Body of pancreas (tissue), 4 donors: ENCODE measurements around the gene RNU5B-1. TPM values are rescaled to one million over a fixed set of nuclear protein-coding genes. Genes with fewer than 3 reads are reported as not detected.

Source experiments
- ATAC-seq: fragments of 150-250 bp; one replicate; pipeline ENCODE4 v1.9.1; 2016
- DNase-seq, 4 donors: peaks; one replicate each; pipeline ENCODE4 v3.0.0-alpha.2; 2019
- H3K27ac ChIP-seq, 4 donors: fragments of 200-600 bp; sonication (generic); 1 replicate in 3 of 4; 2 replicates in 1 of 4; pipeline versions ENCODE4 v1.5.1 to v1.6.1; 2016 to 2019; ENCODE audit warnings: mild to moderate bottlenecking in 1 of 4, mixed read lengths in 1 of 4, moderate library complexity in 1 of 4
- H3K27me3 ChIP-seq, 2 donors: fragments of 200-600 bp; sonication (generic); one replicate each; pipeline ENCODE4 v1.6.0; 2016; ENCODE audit warnings: mild to moderate bottlenecking in 1 of 2
- H3K36me3 ChIP-seq, 2 donors: fragments of 200-600 bp; sonication (generic); replicated peaks in 1 of 2; 2 replicates each; pipeline ENCODE4 v1.5.1; 2016; ENCODE audit warnings: low read depth in 2 of 2; ENCODE audit not compliant: insufficient read depth in 1 of 2
- H3K4me1 ChIP-seq: fragments of 200-600 bp; sonication (generic); one replicate; pipeline ENCODE4 v1.6.0; 2016
- H3K4me3 ChIP-seq, 2 donors: fragments of 200-600 bp; sonication (generic); 1 replicate in 1 of 2; 2 replicates in 1 of 2; pipeline ENCODE4 v1.5.1; 2016 to 2019
- H3K9me3 ChIP-seq, 3 donors: fragments of 200-600 bp; sonication (generic); 1 replicate in 2 of 3; 2 replicates in 1 of 3; pipeline ENCODE4 v1.5.1; 2016
- POLR2A ChIP-seq, 3 donors: fragments of 450-650 bp; IDR thresholded peaks; one replicate each; pipeline ENCODE4 v1.6.1; 2016; ENCODE audit warnings: antibody characterized with exemption in 3 of 3, mild to moderate bottlenecking in 2 of 3
- WGBS, 2 donors: methylation state at CpG; one replicate each; pipeline ENCODE4 v1.1.5; 2017; 5-methylcytosine and 5-hydroxymethylcytosine counted together
- intact Hi-C: fragments of 100-400 bp; cut with DNase I; formaldehyde crosslinking; loops from one replicate; pipeline ENCODE4 v1.15.1; 2023
- total RNA-seq, 2 donors: library from RNA; depleted of rRNA; stranded (reverse); fragments of >200 nt; gene quantifications; one replicate each; pipeline ENCODE4 v1.1.0, GENCODE V29; 2016
- TF ChIP-seq, protein P1 (sequence below), 7 experiments: fragments of 450-650 bp in 4 of 7; fragments of 200-600 bp in 3 of 7; sonication (generic) in 3 of 7; IDR thresholded peaks; one replicate each; pipeline ENCODE4 v1.5.1; 2016 to 2019; ENCODE audit warnings: antibody characterized with exemption in 7 of 7

Gene RNU5B-1
- total RNA-seq, 2 donors from 2014 or later: not detected

DNA sequence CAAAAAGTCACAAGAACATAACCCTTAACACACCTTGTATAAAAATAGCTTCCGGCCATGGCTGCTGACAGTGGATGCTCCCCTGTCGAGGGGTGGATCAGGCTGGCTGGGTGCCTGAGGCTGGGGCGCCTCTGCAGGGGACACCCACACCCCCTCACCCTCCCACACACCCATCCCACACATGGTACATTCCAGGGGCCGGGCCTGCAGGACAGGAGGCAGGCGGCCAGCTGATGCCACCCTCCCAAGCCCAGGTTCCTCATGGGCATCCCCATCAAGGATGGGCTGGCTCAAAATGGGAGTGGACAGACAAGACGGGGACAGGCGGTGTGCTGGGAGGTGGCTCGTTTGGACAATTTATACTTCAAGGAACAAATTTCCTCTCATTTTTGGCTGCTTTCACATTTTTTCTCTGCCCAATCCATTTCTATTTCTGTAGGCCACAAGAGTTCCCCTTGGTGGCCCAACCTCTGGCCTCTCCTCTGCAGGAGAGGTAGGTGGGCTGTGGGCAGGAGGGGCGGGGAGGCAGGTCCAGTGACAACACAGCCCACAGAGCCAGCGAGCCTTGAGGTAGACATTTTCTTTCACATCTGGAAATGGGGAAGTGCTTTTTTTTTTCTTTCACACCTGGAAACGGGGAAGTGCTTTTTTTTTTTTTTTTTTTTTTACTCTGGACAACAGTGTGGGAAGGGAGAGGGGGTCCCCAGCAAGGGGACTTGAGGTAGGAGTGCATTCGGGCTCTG is 23.3 kb downstream of the RNU5B-1 start:
- WGBS, 2 donors: 71 to 78% methylated on average over 11 to 12 of the region's 12 CpGs
- Histone ChIP-seq H3K4me3 (no peak overlapping the region), H3K27ac (no peak overlapping the region), H3K4me1 (peaks cover 4% of the 10 kb centered on the region), H3K36me3 (no peaks in the 10 kb centered on the region), H3K27me3 (no peaks in the 10 kb centered on the region), H3K9me3 (no peaks in the 10 kb centered on the region)
- ATAC-seq (no peak), DNase-seq (no peak)
- TF ChIP-seq, protein P1, sequence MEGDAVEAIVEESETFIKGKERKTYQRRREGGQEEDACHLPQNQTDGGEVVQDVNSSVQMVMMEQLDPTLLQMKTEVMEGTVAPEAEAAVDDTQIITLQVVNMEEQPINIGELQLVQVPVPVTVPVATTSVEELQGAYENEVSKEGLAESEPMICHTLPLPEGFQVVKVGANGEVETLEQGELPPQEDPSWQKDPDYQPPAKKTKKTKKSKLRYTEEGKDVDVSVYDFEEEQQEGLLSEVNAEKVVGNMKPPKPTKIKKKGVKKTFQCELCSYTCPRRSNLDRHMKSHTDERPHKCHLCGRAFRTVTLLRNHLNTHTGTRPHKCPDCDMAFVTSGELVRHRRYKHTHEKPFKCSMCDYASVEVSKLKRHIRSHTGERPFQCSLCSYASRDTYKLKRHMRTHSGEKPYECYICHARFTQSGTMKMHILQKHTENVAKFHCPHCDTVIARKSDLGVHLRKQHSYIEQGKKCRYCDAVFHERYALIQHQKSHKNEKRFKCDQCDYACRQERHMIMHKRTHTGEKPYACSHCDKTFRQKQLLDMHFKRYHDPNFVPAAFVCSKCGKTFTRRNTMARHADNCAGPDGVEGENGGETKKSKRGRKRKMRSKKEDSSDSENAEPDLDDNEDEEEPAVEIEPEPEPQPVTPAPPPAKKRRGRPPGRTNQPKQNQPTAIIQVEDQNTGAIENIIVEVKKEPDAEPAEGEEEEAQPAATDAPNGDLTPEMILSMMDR (IDR thresholded peaks at IDR 0.05): no peak
- no peak for TF ChIP-seq POLR2A (IDR thresholded peaks at IDR 0.05)
- intact Hi-C loops: no loop called here

GRCh38 chr15:65328506-65329287 is 24.2 kb downstream of the RNU5B-1 start:
- ATAC-seq (no peak), DNase-seq (no peak)
- no peaks in the 10 kb centered on the region for H3K27me3 ChIP-seq
- no peaks in the 10 kb centered on the region for H3K9me3 ChIP-seq
- H3K4me3 ChIP-seq: no peak overlapping the region
- H3K4me1 ChIP-seq: peaks cover 4% of the 10 kb centered on the region
- WGBS, 2 donors: 74 to 86% methylated on average over 3 to 21 of the region's 21 CpGs
- intact Hi-C loops: no loop called here
- H3K27ac ChIP-seq: no peak overlapping the region
- H3K36me3 ChIP-seq: no peaks in the 10 kb centered on the region
- TF ChIP-seq POLR2A (IDR thresholded peaks at IDR 0.05): no peak
- TF ChIP-seq, protein P1 (IDR thresholded peaks at IDR 0.05): no peak

DNA sequence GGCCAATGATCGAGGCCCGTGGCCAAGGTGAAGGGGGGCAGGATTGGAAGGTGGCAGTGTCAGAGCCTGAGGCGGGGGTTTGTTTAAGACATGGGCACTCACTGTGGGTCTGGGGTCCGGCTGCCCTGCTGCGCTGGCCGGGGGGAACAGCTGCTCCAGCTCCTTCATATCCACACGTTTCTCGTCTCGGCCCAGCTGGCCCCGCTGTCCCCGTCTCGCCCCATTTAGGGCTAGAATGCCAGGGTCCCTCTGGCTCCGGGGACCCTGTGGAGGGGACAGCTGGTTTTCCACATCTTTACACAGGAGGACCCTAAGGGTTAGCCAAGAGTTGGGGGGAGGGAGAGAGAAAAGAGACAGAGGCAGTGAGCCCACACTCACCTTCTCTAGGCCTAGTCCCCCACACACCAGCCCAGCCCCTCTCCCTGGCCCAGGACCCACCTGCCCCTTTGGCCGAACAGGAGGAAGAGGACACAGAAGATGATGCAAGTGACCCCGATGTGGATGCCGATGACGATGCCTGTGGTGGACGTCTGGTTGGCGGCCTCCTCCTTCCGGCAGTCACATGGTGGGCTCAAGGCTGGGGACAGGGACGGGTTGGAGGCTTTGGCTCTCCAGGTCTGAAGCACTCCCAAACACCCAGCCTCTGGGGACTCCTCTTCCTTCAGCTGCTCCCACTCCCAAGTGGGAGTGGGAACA is 25.0 kb downstream of the RNU5B-1 start:
- intact Hi-C loops: no loop called here

GRCh38 chr15:65329984-65330735 is 25.7 kb downstream of the RNU5B-1 start:
- Histone ChIP-seq H3K4me1 (peaks cover 4% of the 10 kb centered on the region), H3K9me3 (no peaks in the 10 kb centered on the region), H3K4me3 (no peak overlapping the region), H3K27ac (no peak overlapping the region), H3K27me3 (no peaks in the 10 kb centered on the region), H3K36me3 (no peaks in the 10 kb centered on the region)
- WGBS, 2 donors: 85 to 90% methylated on average over 11 to 16 of the region's 18 CpGs
- intact Hi-C loops: no loop called here
- DNase-seq (no peak), ATAC-seq (no peak)
- no peak for TF ChIP-seq POLR2A (IDR thresholded peaks at IDR 0.05)
- TF ChIP-seq, protein P1 (IDR thresholded peaks at IDR 0.05): no peak

More for the DNA sequence above, 25.0 kb downstream of the RNU5B-1 start:
- no peaks in the 10 kb centered on the region for H3K9me3 ChIP-seq
- no peak for TF ChIP-seq POLR2A (IDR thresholded peaks at IDR 0.05)
- TF ChIP-seq, protein P1 (IDR thresholded peaks at IDR 0.05): no peak
- ATAC-seq (no peak), DNase-seq (no peak)
- no peak overlapping the region for H3K27ac ChIP-seq
- H3K36me3 ChIP-seq: no peaks in the 10 kb centered on the region
- WGBS, 2 donors: 86 to 91% methylated on average over 18 to 21 of the region's 21 CpGs
- no peaks in the 10 kb centered on the region for H3K27me3 ChIP-seq
- H3K4me3 ChIP-seq: no peak overlapping the region
- peaks cover 4% of the 10 kb centered on the region for H3K4me1 ChIP-seq
